GM23338 (cell line): ENCODE data around the gene CHST15.

ENCODE experiments used
- EZH2 ChIP-seq: fragments of 200-600 bp; sonication (generic); IDR thresholded peaks from one replicate; pipeline ENCODE4 v1.8.0; 2017; ENCODE audit warnings: antibody characterized with exemption, mild to moderate bottlenecking, low read depth; ENCODE audit not compliant: unreplicated experiment
- STAT1 ChIP-seq: IDR thresholded peaks from one replicate; pipeline ENCODE4 v1.6.1; 2016; ENCODE audit warnings: antibody characterized with exemption; ENCODE audit not compliant: unreplicated experiment
- TF ChIP-seq, protein P1 (sequence below): IDR thresholded peaks from one replicate; pipeline ENCODE4 v1.6.1; 2018; ENCODE audit warnings: antibody characterized with exemption; ENCODE audit not compliant: unreplicated experiment
- TF ChIP-seq, protein P2 (sequence below), 2 experiments: fragments of 200-600 bp in 1 of 2; sonication (generic) in 1 of 2; conservative IDR thresholded peaks; 2 replicates each; pipeline versions ENCODE4 v1.5.1 to v1.6.1; 2016 to 2017; ENCODE audit warnings: antibody characterized with exemption in 2 of 2, low read depth in 2 of 2, mild to moderate bottlenecking in 2 of 2, moderate library complexity in 1 of 2

DNA sequence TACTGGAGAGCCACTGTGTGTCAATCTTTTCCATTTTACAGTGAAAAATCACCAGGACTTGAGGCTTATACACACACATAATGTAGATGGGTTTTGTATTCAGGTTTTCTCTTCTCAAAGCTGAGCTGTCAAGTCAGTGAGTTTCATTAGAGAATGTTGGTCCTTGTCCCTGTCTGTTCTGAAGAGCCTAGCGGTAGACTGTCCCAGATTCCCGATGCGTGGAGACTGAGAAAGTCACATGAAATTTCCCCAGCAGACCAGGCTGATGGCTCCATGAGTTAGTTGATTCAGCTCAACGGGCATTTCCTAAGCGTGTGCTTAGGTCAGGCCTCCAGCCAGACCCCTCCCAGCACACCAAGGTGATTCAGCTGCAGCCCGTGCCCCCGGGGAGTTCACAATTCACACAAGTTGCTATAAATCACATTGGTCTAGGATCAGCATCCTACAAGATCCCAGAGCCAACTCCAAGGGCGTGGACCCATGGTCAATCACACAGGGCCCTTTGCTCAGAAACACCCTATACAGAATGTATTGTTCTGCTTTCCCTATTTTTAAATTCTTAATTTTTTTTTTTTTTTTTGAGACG, 17.2 kb downstream of the CHST15 start:
- TF ChIP-seq, protein P1, sequence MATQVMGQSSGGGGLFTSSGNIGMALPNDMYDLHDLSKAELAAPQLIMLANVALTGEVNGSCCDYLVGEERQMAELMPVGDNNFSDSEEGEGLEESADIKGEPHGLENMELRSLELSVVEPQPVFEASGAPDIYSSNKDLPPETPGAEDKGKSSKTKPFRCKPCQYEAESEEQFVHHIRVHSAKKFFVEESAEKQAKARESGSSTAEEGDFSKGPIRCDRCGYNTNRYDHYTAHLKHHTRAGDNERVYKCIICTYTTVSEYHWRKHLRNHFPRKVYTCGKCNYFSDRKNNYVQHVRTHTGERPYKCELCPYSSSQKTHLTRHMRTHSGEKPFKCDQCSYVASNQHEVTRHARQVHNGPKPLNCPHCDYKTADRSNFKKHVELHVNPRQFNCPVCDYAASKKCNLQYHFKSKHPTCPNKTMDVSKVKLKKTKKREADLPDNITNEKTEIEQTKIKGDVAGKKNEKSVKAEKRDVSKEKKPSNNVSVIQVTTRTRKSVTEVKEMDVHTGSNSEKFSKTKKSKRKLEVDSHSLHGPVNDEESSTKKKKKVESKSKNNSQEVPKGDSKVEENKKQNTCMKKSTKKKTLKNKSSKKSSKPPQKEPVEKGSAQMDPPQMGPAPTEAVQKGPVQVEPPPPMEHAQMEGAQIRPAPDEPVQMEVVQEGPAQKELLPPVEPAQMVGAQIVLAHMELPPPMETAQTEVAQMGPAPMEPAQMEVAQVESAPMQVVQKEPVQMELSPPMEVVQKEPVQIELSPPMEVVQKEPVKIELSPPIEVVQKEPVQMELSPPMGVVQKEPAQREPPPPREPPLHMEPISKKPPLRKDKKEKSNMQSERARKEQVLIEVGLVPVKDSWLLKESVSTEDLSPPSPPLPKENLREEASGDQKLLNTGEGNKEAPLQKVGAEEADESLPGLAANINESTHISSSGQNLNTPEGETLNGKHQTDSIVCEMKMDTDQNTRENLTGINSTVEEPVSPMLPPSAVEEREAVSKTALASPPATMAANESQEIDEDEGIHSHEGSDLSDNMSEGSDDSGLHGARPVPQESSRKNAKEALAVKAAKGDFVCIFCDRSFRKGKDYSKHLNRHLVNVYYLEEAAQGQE = no peak
- TF ChIP-seq, protein P2, sequence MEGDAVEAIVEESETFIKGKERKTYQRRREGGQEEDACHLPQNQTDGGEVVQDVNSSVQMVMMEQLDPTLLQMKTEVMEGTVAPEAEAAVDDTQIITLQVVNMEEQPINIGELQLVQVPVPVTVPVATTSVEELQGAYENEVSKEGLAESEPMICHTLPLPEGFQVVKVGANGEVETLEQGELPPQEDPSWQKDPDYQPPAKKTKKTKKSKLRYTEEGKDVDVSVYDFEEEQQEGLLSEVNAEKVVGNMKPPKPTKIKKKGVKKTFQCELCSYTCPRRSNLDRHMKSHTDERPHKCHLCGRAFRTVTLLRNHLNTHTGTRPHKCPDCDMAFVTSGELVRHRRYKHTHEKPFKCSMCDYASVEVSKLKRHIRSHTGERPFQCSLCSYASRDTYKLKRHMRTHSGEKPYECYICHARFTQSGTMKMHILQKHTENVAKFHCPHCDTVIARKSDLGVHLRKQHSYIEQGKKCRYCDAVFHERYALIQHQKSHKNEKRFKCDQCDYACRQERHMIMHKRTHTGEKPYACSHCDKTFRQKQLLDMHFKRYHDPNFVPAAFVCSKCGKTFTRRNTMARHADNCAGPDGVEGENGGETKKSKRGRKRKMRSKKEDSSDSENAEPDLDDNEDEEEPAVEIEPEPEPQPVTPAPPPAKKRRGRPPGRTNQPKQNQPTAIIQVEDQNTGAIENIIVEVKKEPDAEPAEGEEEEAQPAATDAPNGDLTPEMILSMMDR (conservative IDR thresholded peaks at IDR 0.05; ENCODE audit: low read depth in 2 of 2) = no peak
- no peak for TF ChIP-seq EZH2
- no peak for TF ChIP-seq STAT1
